Epithelial cell of proximal tubule (primary cell): Measurements from ENCODE around the gene RCOR2. TPM values are rescaled to one million over a fixed set of nuclear protein-coding genes. Genes with fewer than 3 reads are reported as not detected.
"Not testable (repeated sequence)": the region's sequence is repeated elsewhere in the genome, so short reads cannot be mapped to it uniquely, and the experiment has no call there.

Experiments used
- DNase-seq: peaks from one replicate; pipeline ENCODE4 v3.0.0-alpha.2; 2011; ENCODE audit warnings: low read depth
- H3K4me3 ChIP-seq: 2 replicates; pipeline ENCODE4 v1.5.1; 2011; ENCODE audit warnings: low read depth, mild to moderate bottlenecking, low read length
- CTCF ChIP-seq: conservative IDR thresholded peaks from 2 replicates; pipeline ENCODE4 v1.5.1; 2012; ENCODE audit warnings: low read depth, mild to moderate bottlenecking, low read length
- total RNA-seq: library from RNA; depleted of rRNA; stranded (reverse); fragments of >200 nt; gene quantifications from 2 replicates; pipeline ENCODE4 v1.2.3, GENCODE V29; 2015

RCOR2 gene
- total RNA-seq, 1 donor from 2014 or later = 3.1 TPM

GRCh38 chr11:63866211-63866610 is 50.8 kb downstream of the RCOR2 start:
- no peak for TF ChIP-seq CTCF
- no peak for DNase-seq
- no peak overlapping the region for H3K4me3 ChIP-seq

GRCh38 chr11:63863620-63864019 is 53.3 kb downstream of the RCOR2 start:
- not testable (repeated sequence) for DNase-seq

GRCh38 chr11:63862923-63863322 is 54.0 kb downstream of the RCOR2 start:
- DNase-seq = no peak
- TF ChIP-seq CTCF = no peak
- H3K4me3 ChIP-seq = no peak overlapping the region

More at GRCh38 chr11:63863620-63864019, 53.3 kb downstream of the RCOR2 start:
- not testable (repeated sequence) for H3K4me3 ChIP-seq

Other genes starting within 250 kb of the RCOR2 start
- gene ATL3, start 245.8 kb downstream of the RCOR2 start, total RNA-seq = 32.3 and 44.0 TPM in 2 replicates
- gene RTN3, start 235.7 kb downstream of the RCOR2 start, total RNA-seq = 125 and 142 TPM in 2 replicates
- gene ZFTA, start 148.4 kb downstream of the RCOR2 start, total RNA-seq = 12.7 and 17.4 TPM in 2 replicates
- 50.9 and 57.4 TPM in 2 replicates for gene SPINDOC, start 103.7 kb downstream of the RCOR2 start, total RNA-seq
- gene MARK2, start 78.1 kb downstream of the RCOR2 start, total RNA-seq = 33.6 and 36.2 TPM in 2 replicates
- 17.6 and 19.4 TPM in 2 replicates for gene NAA40, start 21.8 kb upstream of the RCOR2 start, total RNA-seq
- gene COX8A, start 57.5 kb upstream of the RCOR2 start, total RNA-seq = 539 and 593 TPM in 2 replicates
- gene OTUB1, start 69.3 kb upstream of the RCOR2 start, total RNA-seq = 109 and 204 TPM in 2 replicates
- gene FLRT1, start 118.8 kb upstream of the RCOR2 start, total RNA-seq = not detected in 2 replicates
- 18.7 and 27.8 TPM in 2 replicates for gene MACROD1, start 248.9 kb upstream of the RCOR2 start, total RNA-seq